NCI-H1694 (cell line): ENCODE data around the gene SH3RF1.

Experiments
- DNase-seq: peaks from one replicate; lab custom pipeline; 2025; lab: John Stamatoyannopoulos, UW

SH3RF1 gene

DNA sequence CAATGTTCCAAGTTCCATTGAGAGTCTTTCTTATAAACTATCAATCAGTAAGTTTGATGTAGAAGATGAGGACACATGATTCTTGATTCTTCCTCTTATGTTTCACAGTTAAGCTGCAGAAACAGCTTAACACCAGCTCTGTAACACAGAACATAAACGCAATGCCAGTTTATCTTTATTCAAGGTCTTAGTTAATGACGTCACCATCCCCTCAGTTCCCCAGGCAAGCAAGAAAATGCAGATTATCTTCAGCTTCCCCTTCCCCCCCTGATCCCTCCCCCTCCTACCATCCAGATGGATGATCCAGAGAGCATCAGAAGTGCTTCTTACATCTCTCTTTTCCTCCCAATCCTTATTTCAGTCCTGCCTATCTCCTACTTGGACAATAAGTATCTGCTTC, 4.4 kb upstream of the SH3RF1 start:
- DNase-seq = no peak

GRCh38 chr4:169274033-169274432, 3.3 kb upstream of the SH3RF1 start:
- DNase-seq = no peak

DNA sequence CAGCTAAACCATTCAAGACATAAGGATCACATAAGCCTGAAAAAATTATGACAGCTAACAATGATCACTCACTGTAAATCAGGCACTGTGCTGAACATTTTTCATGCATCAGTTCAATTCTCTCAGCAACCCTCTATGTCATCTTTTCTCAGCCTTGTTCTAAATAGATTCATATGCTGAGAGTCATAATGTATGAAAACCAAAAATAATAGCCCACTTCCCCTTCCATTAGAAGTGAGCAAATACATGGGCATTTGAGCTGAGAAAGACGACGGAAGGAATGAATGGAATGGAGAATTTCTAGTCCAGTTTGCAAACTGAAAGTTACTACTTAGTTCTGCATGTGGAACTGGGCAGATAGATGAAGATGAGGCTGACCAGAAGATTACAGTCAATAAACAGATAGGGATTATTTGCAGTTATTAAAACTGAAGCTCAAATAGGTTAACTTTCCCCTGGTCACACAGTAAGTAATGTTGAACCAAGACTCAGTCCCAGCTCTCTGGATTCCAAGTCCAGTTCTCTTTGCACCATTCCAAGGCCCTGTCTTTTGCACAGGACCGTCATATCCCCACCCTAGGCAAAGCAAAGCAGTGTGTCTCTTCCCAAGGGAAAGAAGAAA, 1.6 kb upstream of the SH3RF1 start:
- no peak for DNase-seq

- no peak for DNase-seq
Observed at GRCh38 chr4:169271692-169272007, 894 bp upstream of the SH3RF1 start.

GRCh38 chr4:169269916-169270809, 593 bp downstream of the SH3RF1 start:
- DNase-seq = no peak

GRCh38 chr4:169268951-169269760, 1.6 kb downstream of the SH3RF1 start:
- DNase-seq = no peak

GRCh38 chr4:169267070-169267469, 3.7 kb downstream of the SH3RF1 start:
- no peak for DNase-seq

GRCh38 chr4:169266661-169267060, 4.1 kb downstream of the SH3RF1 start:
- no peak for DNase-seq

- no peak for DNase-seq
Observed at GRCh38 chr4:169266081-169266480, 4.7 kb downstream of the SH3RF1 start.

DNA sequence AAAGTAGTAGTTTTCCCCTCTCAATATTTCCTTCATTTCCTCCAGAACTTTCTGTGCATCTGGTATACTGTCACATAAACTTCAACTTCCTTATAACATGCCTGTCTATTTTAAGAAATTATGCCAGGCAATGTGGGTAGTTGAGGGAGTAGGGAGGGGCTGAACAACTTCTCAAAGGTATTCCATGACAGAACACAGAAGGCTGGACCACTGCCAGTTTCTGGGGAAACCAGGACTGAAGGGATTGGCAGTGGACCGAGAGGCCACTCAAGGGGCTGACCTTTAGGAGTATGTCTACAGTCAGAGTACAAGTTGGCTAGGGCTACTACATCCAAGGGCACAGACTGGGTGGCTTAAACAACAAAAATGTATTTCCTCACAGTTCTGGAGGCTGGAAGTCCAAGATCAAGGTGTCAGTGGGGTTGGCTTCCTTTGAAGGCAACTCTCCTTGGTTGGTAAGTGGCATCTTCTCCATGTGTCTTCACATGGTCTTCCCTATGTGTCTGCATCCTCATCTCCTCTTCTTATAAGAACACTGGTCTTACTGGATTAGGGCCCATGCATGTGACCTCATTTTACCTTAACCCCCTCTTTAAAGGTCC, 6.9 kb downstream of the SH3RF1 start:
- DNase-seq = no peak

GRCh38 chr4:169260217-169260866, 10.4 kb downstream of the SH3RF1 start:
- DNase-seq = no peak

DNA sequence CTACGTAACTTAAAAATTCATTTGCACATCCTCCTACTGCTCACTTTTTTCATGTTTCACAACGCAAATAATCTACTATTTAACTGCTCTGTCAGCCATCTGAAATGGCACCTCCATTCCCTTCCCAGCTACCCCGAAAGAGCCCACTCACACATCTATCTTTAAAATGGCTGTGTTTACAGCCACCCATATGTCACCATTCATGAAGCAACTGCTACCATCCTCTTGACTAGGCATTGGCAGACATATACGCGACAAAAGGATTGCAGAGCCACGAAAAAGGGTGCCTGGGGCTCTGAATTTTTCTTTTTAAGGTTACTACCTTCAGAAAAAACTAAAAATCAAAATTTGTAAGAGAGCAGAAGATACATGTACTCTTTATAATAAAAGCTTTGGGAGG, 11.5 kb downstream of the SH3RF1 start:
- peak; percentile 52 for DNase-seq

GRCh38 chr4:169258141-169258540, 12.6 kb downstream of the SH3RF1 start:
- peak; percentile 32 for DNase-seq

DNA sequence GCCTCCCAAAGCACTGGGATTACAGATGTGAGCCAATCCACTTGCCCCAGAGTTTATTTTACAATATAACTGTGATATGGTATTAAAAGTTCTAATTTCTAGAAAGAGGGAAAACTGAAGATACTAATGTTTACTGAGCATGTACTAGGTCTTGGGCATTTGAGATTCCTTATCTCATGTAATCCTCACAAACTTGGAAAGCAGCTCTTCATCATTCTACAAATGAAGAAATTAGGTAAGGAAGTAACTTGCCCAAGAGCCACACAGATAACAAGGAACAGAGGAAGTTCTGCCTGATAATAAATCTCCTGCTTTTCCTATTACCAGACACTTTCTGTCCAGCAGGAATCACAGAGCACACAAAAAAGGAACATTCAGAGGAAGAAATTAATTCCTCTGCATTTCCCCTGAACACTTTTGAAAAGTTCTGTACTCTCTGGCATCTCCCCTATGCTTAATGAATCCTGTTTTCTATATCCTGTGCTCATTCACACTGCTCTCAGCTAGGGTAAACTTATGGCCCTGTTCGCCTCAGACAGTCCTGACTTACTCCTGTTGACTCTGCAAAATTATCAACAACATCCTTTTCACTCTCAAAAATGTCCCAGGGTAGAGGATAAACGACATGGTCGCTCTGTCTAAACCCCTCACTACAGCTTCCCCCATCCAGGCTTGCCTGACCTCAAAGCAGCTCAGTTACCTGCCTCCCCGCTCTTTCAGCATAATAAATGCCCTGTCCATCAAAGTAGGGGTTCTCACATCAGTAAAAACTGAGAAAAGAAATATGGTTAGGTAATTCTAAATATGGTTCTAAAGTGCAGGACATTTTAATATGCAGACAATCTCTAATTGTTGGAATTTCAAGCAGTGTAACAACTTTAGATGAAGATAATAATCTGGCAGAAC, 13.6 kb downstream of the SH3RF1 start:
- DNase-seq = no peak

DNA sequence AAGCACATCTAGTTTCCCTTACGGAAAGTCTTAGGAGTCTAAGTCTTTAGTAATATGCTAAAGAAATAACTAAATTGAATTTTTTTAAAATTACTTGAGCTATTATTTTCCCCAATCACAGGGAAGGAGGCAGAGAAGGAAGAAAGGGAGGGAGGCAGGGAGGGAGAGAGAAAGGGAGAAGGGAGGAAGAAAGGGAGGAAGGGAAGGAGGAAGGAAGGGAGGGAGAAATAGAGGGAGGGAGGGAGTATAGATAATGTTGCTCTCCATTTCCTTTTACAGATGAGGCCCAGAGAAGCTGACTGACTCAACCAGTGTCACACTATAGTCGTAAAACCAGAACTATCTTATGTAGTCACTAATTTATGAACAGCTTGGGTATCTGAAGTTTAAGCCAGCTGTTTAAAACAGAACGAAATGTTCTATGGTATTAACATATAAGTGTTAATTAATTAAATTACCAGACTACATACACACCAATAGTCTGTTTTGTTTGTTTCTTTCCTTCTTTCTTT, 14.6 kb downstream of the SH3RF1 start:
- no peak for DNase-seq

DNA sequence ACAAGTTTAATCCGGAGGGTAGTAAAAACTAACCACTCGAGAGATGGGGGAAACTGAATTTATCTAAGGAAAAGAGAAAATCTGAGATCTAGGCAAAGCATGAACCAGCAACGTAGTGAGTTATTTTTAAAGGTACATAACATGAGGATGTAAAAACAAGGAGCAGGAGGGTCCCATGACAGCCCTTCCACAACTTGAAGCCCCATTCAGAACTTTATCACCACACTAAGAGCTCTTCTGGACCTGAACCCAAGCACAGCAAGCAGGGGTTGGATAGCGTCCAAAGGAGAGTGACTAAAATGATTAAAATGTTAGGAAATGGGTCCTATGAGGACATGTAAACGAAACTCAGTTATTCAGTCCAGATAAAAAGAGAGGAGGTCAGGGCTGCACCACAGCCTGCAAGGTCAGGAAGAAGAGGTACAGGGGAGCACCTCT, 16.2 kb downstream of the SH3RF1 start:
- DNase-seq = no peak

DNA sequence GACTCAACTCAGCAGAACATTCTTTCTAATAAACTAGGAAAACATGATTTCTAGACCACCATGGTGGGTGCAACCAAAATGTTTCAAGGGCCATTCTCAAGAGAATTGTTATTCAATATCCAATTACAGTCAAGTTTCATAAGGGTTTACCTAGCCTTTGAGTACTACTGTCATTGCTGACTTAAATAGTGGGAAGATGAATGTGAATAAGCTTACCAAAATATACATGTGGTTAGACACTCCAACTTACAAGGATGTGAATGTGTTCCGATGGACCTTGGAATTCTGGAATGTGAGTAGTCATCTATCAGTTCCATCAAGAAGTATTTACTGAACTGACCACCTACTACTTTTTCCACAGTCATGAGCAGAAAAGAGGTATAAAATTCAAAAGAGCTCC, 16.9 kb downstream of the SH3RF1 start:
- no peak for DNase-seq

- DNase-seq = peak; percentile 37
Observed at GRCh38 chr4:169253113-169253671, 17.6 kb downstream of the SH3RF1 start.

GRCh38 chr4:169252339-169253112, 18.2 kb downstream of the SH3RF1 start:
- DNase-seq = no peak
